ENCODE results near the gene CYB5RL. TPM values are rescaled to one million over a fixed set of nuclear protein-coding genes. Genes with fewer than 3 reads are reported as not detected.
"Not testable (repeated sequence)": the region's sequence is repeated elsewhere in the genome, so short reads cannot be mapped to it uniquely, and the experiment has no call there.

CYB5RL gene
- total RNA-seq, 1 donor from 2014 or later: 3.9 TPM

DNA sequence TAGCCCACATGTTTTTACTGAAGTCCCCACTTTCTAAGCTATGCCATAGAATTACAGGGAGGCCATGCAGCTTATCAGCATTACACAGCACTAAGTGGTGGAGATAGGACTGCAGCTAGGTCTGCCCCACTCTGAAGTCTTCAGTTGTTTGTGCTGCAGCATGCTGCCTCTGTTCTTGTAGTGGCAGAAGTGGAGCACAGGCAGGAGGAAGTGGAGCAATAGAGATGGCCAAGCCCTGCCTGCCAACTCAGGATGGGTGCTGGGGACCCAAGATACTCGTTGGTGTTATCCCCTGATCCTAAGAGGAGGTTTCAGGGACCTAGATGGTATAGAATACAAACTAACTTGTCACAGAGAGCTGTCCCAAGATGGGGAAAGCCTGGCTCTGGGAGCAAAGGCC lies 13.0 kb upstream of the CYB5RL start:
- Mint-ChIP-seq H3K27me3 (ENCODE audit: low read depth, unreplicated experiment) (no peaks in the 10 kb centered on the region), H3K4me1 (ENCODE audit: low read depth, unreplicated experiment) (peaks cover 1% of the 10 kb centered on the region), H3K27ac (ENCODE audit: unreplicated experiment) (peak overlapping the region; percentile 62), H3K36me3 (ENCODE audit: low read depth, unreplicated experiment) (peaks cover 29% of the 10 kb centered on the region), H3K4me3 (ENCODE audit: unreplicated experiment) (no peak overlapping the region), H3K9me3 (ENCODE audit: unreplicated experiment) (no peaks in the 10 kb centered on the region)
- Histone ChIP-seq H3K9me3 (ENCODE audit: insufficient read depth, low read depth, low read length) (no peaks in the 10 kb centered on the region), H3K4me3 (ENCODE audit: insufficient read depth, low read depth, low read length) (no peak overlapping the region), H3K27me3 (ENCODE audit: insufficient read depth, low read length) (no peaks in the 10 kb centered on the region), H3K36me3 (ENCODE audit: insufficient read depth, low read length) (peaks cover 81% of the 10 kb centered on the region), H3K79me2 (ENCODE audit: insufficient read depth, low read length) (no peaks in the 10 kb centered on the region), H3K9ac (ENCODE audit: low read length) (no peak overlapping the region), H2AFZ (ENCODE audit: low read depth, low read length) (no peak overlapping the region), H3K27ac (ENCODE audit: low read depth, low read length) (no peak overlapping the region), H3K4me2 (ENCODE audit: low read length) (no peak overlapping the region), H3K4me1 (ENCODE audit: insufficient read depth, low read length) (peaks cover under 1% of the 10 kb centered on the region), H4K20me1 (ENCODE audit: insufficient read depth, low read length) (peaks cover 28% of the 10 kb centered on the region)
- TF ChIP-seq, protein P1, sequence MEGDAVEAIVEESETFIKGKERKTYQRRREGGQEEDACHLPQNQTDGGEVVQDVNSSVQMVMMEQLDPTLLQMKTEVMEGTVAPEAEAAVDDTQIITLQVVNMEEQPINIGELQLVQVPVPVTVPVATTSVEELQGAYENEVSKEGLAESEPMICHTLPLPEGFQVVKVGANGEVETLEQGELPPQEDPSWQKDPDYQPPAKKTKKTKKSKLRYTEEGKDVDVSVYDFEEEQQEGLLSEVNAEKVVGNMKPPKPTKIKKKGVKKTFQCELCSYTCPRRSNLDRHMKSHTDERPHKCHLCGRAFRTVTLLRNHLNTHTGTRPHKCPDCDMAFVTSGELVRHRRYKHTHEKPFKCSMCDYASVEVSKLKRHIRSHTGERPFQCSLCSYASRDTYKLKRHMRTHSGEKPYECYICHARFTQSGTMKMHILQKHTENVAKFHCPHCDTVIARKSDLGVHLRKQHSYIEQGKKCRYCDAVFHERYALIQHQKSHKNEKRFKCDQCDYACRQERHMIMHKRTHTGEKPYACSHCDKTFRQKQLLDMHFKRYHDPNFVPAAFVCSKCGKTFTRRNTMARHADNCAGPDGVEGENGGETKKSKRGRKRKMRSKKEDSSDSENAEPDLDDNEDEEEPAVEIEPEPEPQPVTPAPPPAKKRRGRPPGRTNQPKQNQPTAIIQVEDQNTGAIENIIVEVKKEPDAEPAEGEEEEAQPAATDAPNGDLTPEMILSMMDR (IDR thresholded peaks at IDR 0.05; ENCODE audit: insufficient read depth, low read depth, low read length): no peak
- TF ChIP-seq EZH2 (IDR thresholded peaks at IDR 0.05; ENCODE audit: insufficient read depth, low read length): no peak
- FAIRE-seq (no peak), DNase-seq (ENCODE audit: low read depth) (no peak)

DNA sequence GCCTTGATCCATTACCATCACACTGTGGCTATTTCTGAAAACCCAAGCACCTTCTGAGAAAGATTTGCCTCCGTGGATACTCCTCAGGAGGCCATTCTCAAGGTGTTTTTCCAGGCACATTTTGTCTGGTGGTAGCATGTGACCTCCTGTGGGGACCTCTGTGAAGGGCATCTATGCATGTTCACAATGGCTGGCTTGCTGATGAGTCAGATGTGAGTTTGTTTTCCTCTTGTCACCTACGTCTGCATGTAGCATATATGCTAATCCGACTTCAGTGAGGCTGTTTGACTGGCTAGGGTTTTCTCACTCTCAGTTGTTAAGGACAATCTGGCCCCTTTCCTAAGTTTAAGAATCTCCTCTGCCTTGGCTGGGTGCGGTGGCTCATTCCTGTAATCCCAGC lies 8.1 kb upstream of the CYB5RL start:
- not testable (repeated sequence) for H3K79me2 ChIP-seq (ENCODE audit: insufficient read depth, low read length); H3K4me3 ChIP-seq (ENCODE audit: insufficient read depth, low read depth, low read length); H3K27ac ChIP-seq (ENCODE audit: low read depth, low read length); H3K9me3 Mint-ChIP-seq (ENCODE audit: unreplicated experiment); DNase-seq (ENCODE audit: low read depth); H3K27me3 Mint-ChIP-seq (ENCODE audit: low read depth, unreplicated experiment); H3K27ac Mint-ChIP-seq (ENCODE audit: unreplicated experiment); H3K4me3 Mint-ChIP-seq (ENCODE audit: unreplicated experiment); H3K4me1 Mint-ChIP-seq (ENCODE audit: low read depth, unreplicated experiment); H3K27me3 ChIP-seq (ENCODE audit: insufficient read depth, low read length); H2AFZ ChIP-seq (ENCODE audit: low read depth, low read length); H3K9me3 ChIP-seq (ENCODE audit: insufficient read depth, low read depth, low read length); H3K4me1 ChIP-seq (ENCODE audit: insufficient read depth, low read length); H3K9ac ChIP-seq (ENCODE audit: low read length)
- peaks cover 64% of the 10 kb centered on the region for H3K36me3 ChIP-seq (ENCODE audit: insufficient read depth, low read length)
- peaks cover 46% of the 10 kb centered on the region for H4K20me1 ChIP-seq (ENCODE audit: insufficient read depth, low read length)
- H3K36me3 Mint-ChIP-seq (ENCODE audit: low read depth, unreplicated experiment): peaks cover 28% of the 10 kb centered on the region
- peak; percentile 55 for FAIRE-seq
- peak overlapping the region; percentile 15 for H3K4me2 ChIP-seq (ENCODE audit: low read length)

DNA sequence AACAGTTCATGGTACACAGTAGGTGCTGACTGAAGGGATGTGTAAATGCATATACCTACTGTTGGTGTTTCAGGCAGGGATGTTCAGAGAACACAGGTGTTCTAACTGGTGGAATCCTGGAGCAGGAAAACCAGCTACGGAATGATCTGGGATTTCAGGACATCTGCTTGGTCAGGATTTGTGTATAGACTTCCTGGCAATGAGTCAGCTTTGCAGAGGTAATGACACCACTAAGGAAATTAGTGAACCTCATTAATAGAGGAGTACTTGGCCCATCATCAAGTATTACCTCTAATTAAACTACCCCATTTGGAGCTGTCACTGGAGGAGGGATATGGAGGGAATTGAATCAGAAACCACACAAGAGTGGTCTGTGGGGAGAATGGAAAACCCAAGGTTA lies 7.5 kb upstream of the CYB5RL start:
- no peak for TF ChIP-seq EZH2 (IDR thresholded peaks at IDR 0.05; ENCODE audit: insufficient read depth, low read length)
- TF ChIP-seq, protein P1 (IDR thresholded peaks at IDR 0.05; ENCODE audit: insufficient read depth, low read depth, low read length): no peak
- peaks cover 47% of the 10 kb centered on the region for H4K20me1 ChIP-seq (ENCODE audit: insufficient read depth, low read length)
- no peak overlapping the region for H3K9ac ChIP-seq (ENCODE audit: low read length)
- H3K27ac Mint-ChIP-seq (ENCODE audit: unreplicated experiment): no peak overlapping the region
- H3K36me3 ChIP-seq (ENCODE audit: insufficient read depth, low read length): peaks cover 58% of the 10 kb centered on the region
- no peaks in the 10 kb centered on the region for H3K9me3 ChIP-seq (ENCODE audit: insufficient read depth, low read depth, low read length)
- H3K4me1 Mint-ChIP-seq (ENCODE audit: low read depth, unreplicated experiment): peaks cover 6% of the 10 kb centered on the region
- H3K27me3 Mint-ChIP-seq (ENCODE audit: low read depth, unreplicated experiment): no peaks in the 10 kb centered on the region
- FAIRE-seq (no peak), DNase-seq (ENCODE audit: low read depth) (no peak)
- no peak overlapping the region for H2AFZ ChIP-seq (ENCODE audit: low read depth, low read length)
- no peaks in the 10 kb centered on the region for H3K9me3 Mint-ChIP-seq (ENCODE audit: unreplicated experiment)
- H3K4me3 Mint-ChIP-seq (ENCODE audit: unreplicated experiment): no peak overlapping the region
- H3K4me3 ChIP-seq (ENCODE audit: insufficient read depth, low read depth, low read length): no peak overlapping the region
- no peaks in the 10 kb centered on the region for H3K27me3 ChIP-seq (ENCODE audit: insufficient read depth, low read length)
- H3K4me1 ChIP-seq (ENCODE audit: insufficient read depth, low read length): peaks cover 4% of the 10 kb centered on the region
- H3K79me2 ChIP-seq (ENCODE audit: insufficient read depth, low read length): peaks cover 14% of the 10 kb centered on the region
- peaks cover 25% of the 10 kb centered on the region for H3K36me3 Mint-ChIP-seq (ENCODE audit: low read depth, unreplicated experiment)
- H3K4me2 ChIP-seq (ENCODE audit: low read length): peak overlapping the region; percentile 15
- no peak overlapping the region for H3K27ac ChIP-seq (ENCODE audit: low read depth, low read length)

Measured in astrocyte (in vitro differentiated cells and primary cell).